Umbilical cord (tissue), 2 donors: ENCODE results near the gene SND1. TPM values are rescaled to one million over a fixed set of nuclear protein-coding genes. Genes with fewer than 3 reads are reported as not detected.
"Not testable (repeated sequence)": the region's sequence is repeated elsewhere in the genome, so short reads cannot be mapped to it uniquely, and the experiment has no call there.

ENCODE experiments used
- DNase-seq: peaks from one replicate; pipeline ENCODE4 v3.0.0-alpha.2; 2015; ENCODE audit warnings: low spot score
- total RNA-seq: library from RNA; depleted of rRNA; stranded (reverse); fragments of >200 nt; gene quantifications from one replicate; pipeline ENCODE4 v1.2.3, GENCODE V29; 2014; ENCODE audit warnings: low replicate concordance; ENCODE audit not compliant: insufficient read depth

Gene SND1
- total RNA-seq, 1 donor from 2014 or later, result 101 TPM

- DNase-seq, result no peak
These were observed 235.6 kb downstream of the SND1 start for GRCh38 chr7:127887631-127888030.

- no peak for DNase-seq
These were observed 236.4 kb downstream of the SND1 start for GRCh38 chr7:127888411-127888810.

GRCh38 chr7:127888825-127889224 is 236.8 kb downstream of the SND1 start:
- DNase-seq, result no peak

- no peak for DNase-seq
These were observed 237.7 kb downstream of the SND1 start for GRCh38 chr7:127889677-127890076.

GRCh38 chr7:127890726-127891125 is 238.7 kb downstream of the SND1 start:
- no peak for DNase-seq

- no peak for DNase-seq
These were observed 239.2 kb downstream of the SND1 start for GRCh38 chr7:127891144-127891543.

GRCh38 chr7:127891854-127892438 is 240.0 kb downstream of the SND1 start:
- DNase-seq, result no peak

- DNase-seq, result peak; percentile 96
These were observed 240.7 kb downstream of the SND1 start for GRCh38 chr7:127892488-127893314.

GRCh38 chr7:127893547-127893946 is 241.6 kb downstream of the SND1 start:
- no peak for DNase-seq

- DNase-seq, result no peak
These were observed 242.6 kb downstream of the SND1 start for GRCh38 chr7:127894588-127894987.

GRCh38 chr7:127895360-127895759 is 243.4 kb downstream of the SND1 start:
- DNase-seq, result no peak

GRCh38 chr7:127895814-127896280 is 243.9 kb downstream of the SND1 start:
- peak; percentile 83 for DNase-seq

GRCh38 chr7:127896659-127897058 is 244.7 kb downstream of the SND1 start:
- DNase-seq, result no peak

GRCh38 chr7:127897704-127898454 is 245.9 kb downstream of the SND1 start:
- no peak for DNase-seq

- no peak for DNase-seq
These were observed 247.4 kb downstream of the SND1 start for GRCh38 chr7:127899411-127899810.

- DNase-seq, result peak; percentile 96
These were observed 248.1 kb downstream of the SND1 start for GRCh38 chr7:127900141-127900540.

- DNase-seq, result peak; percentile 81
These were observed 249.0 kb downstream of the SND1 start for GRCh38 chr7:127900732-127901685.

GRCh38 chr7:127901895-127902703 is 250.1 kb downstream of the SND1 start:
- peak; percentile 66 for DNase-seq

- DNase-seq, result not testable (repeated sequence)
These were observed 250.8 kb downstream of the SND1 start for GRCh38 chr7:127902753-127903152.
